NT2/D1 (cell line): ENCODE measurements around the gene LEMD1.

Experiments used
- SUZ12 ChIP-seq: IDR thresholded peaks from 2 replicates; pipeline ENCODE4 v1.6.1; 2011; ENCODE audit not compliant: insufficient read length, insufficient read depth; ENCODE audit errors: extremely low read depth
- YY1 ChIP-seq: IDR thresholded peaks from 2 replicates; pipeline ENCODE4 v1.6.1; 2011; ENCODE audit not compliant: insufficient read length, insufficient read depth
- ZNF274 ChIP-seq: IDR thresholded peaks from 2 replicates; pipeline ENCODE4 v1.6.1; 2011; ENCODE audit warnings: mild to moderate bottlenecking, low read depth, low read length

DNA sequence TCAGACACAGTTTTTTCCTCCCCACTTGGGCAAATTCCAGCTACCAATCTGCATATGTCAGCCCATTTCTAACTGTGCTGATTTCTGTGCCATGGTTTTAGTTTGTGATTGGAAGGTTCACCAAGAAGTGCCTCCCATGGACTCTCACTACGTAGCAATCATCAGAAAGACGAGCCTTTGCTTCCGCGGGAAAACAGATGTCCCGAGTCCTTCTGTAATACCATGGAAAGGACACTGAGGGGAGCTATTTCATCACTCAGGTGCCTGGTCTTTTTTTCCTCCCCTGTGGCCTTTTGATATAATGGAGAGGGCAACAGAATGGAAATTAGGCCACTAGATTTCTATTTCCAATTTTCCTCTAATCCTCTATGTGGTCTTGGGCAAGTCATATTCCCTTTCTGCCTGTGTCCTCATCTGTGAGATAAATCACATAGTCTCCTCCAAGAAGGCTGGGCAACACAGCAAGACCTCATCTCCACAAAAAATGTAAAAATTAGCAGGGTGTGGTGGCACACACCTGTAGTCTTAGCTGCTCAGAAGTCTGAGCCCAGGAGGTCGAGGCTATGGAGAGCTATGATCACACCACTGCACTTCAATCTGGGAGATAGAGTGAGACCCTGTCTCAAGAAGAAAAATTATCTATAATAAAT lies 24.8 kb downstream of the LEMD1 start:
- no peak for TF ChIP-seq YY1
- TF ChIP-seq SUZ12: no peak
- TF ChIP-seq ZNF274: no peak
